Measurements from ENCODE around the gene DCUN1D1.

The DCUN1D1 gene

GRCh38 chr3:182948305-182948704 is 32.0 kb downstream of the DCUN1D1 start:
- DNase-seq (ENCODE audit: extremely low spot score), result no peak
- ChIA-PET POLR2A (no interaction called here), CTCF (no interaction called here)
- no peak for TF ChIP-seq LEF1 (IDR thresholded peaks at IDR 0.05; ENCODE audit: borderline replicate concordance)
- TF ChIP-seq FOXA1 (IDR thresholded peaks at IDR 0.05), result no peak
- no peak for TF ChIP-seq FOXK2 (IDR thresholded peaks at IDR 0.05)
- TF ChIP-seq ARNT (IDR thresholded peaks at IDR 0.05), result no peak
- no peak for TF ChIP-seq L3MBTL2 (conservative IDR thresholded peaks at IDR 0.05)
- no peak for TF ChIP-seq PKNOX1 (IDR thresholded peaks at IDR 0.05)
- TF ChIP-seq SP1 (IDR thresholded peaks at IDR 0.05), result no peak
- no peak for TF ChIP-seq BHLHE40 (IDR thresholded peaks at IDR 0.05; ENCODE audit: borderline replicate concordance)
- no peak for TF ChIP-seq TARDBP (IDR thresholded peaks at IDR 0.05)
- no peak for TF ChIP-seq NFRKB (IDR thresholded peaks at IDR 0.05)
- TF ChIP-seq SUZ12 (IDR thresholded peaks at IDR 0.05), result no peak
- no peak for TF ChIP-seq ZNF384 (IDR thresholded peaks at IDR 0.05)
- no peak for TF ChIP-seq FOXM1 (IDR thresholded peaks at IDR 0.05; ENCODE audit: borderline replicate concordance)
- no peak for TF ChIP-seq HDGF (IDR thresholded peaks at IDR 0.05; ENCODE audit: borderline replicate concordance)
- no peak for TF ChIP-seq ELF4 (IDR thresholded peaks at IDR 0.05)
- TF ChIP-seq CTBP1 (IDR thresholded peaks at IDR 0.05; ENCODE audit: borderline replicate concordance), result no peak

GRCh38 chr3:182947888-182948287 is 32.5 kb downstream of the DCUN1D1 start:
- CTCF ChIA-PET, result no interaction called here
- DNase-seq (ENCODE audit: extremely low spot score), result peak; percentile 7
- TF ChIP-seq ZNF384 (IDR thresholded peaks at IDR 0.05) (no peak), FOXA1 (IDR thresholded peaks at IDR 0.05) (no peak), BHLHE40 (IDR thresholded peaks at IDR 0.05; ENCODE audit: borderline replicate concordance) (no peak), TARDBP (IDR thresholded peaks at IDR 0.05) (no peak), SUZ12 (IDR thresholded peaks at IDR 0.05) (no peak), SP1 (IDR thresholded peaks at IDR 0.05) (no peak), PKNOX1 (IDR thresholded peaks at IDR 0.05) (no peak), FOXM1 (IDR thresholded peaks at IDR 0.05; ENCODE audit: borderline replicate concordance) (no peak), ARNT (IDR thresholded peaks at IDR 0.05) (no peak), L3MBTL2 (conservative IDR thresholded peaks at IDR 0.05) (no peak), LEF1 (IDR thresholded peaks at IDR 0.05; ENCODE audit: borderline replicate concordance) (no peak), NFRKB (IDR thresholded peaks at IDR 0.05) (no peak), HDGF (IDR thresholded peaks at IDR 0.05; ENCODE audit: borderline replicate concordance) (no peak), CTBP1 (IDR thresholded peaks at IDR 0.05; ENCODE audit: borderline replicate concordance) (no peak), ELF4 (IDR thresholded peaks at IDR 0.05) (no peak), FOXK2 (IDR thresholded peaks at IDR 0.05) (no peak)
- POLR2A ChIA-PET, result no interaction called here

- DNase-seq (ENCODE audit: extremely low spot score), result no peak
- ChIA-PET CTCF (no interaction called here), POLR2A (no interaction called here)
- TF ChIP-seq SUZ12 (IDR thresholded peaks at IDR 0.05) (no peak), ARNT (IDR thresholded peaks at IDR 0.05) (no peak), FOXM1 (IDR thresholded peaks at IDR 0.05; ENCODE audit: borderline replicate concordance) (no peak), CTBP1 (IDR thresholded peaks at IDR 0.05; ENCODE audit: borderline replicate concordance) (no peak)
Measured at GRCh38 chr3:182941719-182942118, 38.6 kb downstream of the DCUN1D1 start.

GRCh38 chr3:182940266-182940808 is 40.0 kb downstream of the DCUN1D1 start:
- POLR2A ChIA-PET, result no interaction called here
- CTCF ChIA-PET, result no interaction called here
- no peak for TF ChIP-seq FOXA1 (IDR thresholded peaks at IDR 0.05)
- TF ChIP-seq L3MBTL2 (conservative IDR thresholded peaks at IDR 0.05), result no peak
- no peak for TF ChIP-seq ZNF384 (IDR thresholded peaks at IDR 0.05)
- TF ChIP-seq TARDBP (IDR thresholded peaks at IDR 0.05), result no peak
- TF ChIP-seq CTBP1 (IDR thresholded peaks at IDR 0.05; ENCODE audit: borderline replicate concordance), result no peak
- TF ChIP-seq HDGF (IDR thresholded peaks at IDR 0.05; ENCODE audit: borderline replicate concordance), result no peak
- no peak for TF ChIP-seq PKNOX1 (IDR thresholded peaks at IDR 0.05)
- no peak for TF ChIP-seq LEF1 (IDR thresholded peaks at IDR 0.05; ENCODE audit: borderline replicate concordance)
- TF ChIP-seq ARNT (IDR thresholded peaks at IDR 0.05), result no peak
- no peak for TF ChIP-seq BHLHE40 (IDR thresholded peaks at IDR 0.05; ENCODE audit: borderline replicate concordance)
- TF ChIP-seq SP1 (IDR thresholded peaks at IDR 0.05), result no peak
- no peak for TF ChIP-seq ELF4 (IDR thresholded peaks at IDR 0.05)
- no peak for TF ChIP-seq NFRKB (IDR thresholded peaks at IDR 0.05)
- DNase-seq (ENCODE audit: extremely low spot score), result no peak

GRCh38 chr3:182937293-182938051 is 42.9 kb downstream of the DCUN1D1 start:
- TF ChIP-seq CTBP1 (IDR thresholded peaks at IDR 0.05; ENCODE audit: borderline replicate concordance) (no peak), SUZ12 (IDR thresholded peaks at IDR 0.05) (no peak), ELF4 (IDR thresholded peaks at IDR 0.05) (no peak)
- ChIA-PET POLR2A (no interaction called here), CTCF (no interaction called here)
- DNase-seq (ENCODE audit: extremely low spot score), result no peak

- ChIA-PET POLR2A (no interaction called here), CTCF (no interaction called here)
- DNase-seq (ENCODE audit: extremely low spot score), result no peak
- TF ChIP-seq PKNOX1 (IDR thresholded peaks at IDR 0.05) (no peak), L3MBTL2 (conservative IDR thresholded peaks at IDR 0.05) (no peak), HDGF (IDR thresholded peaks at IDR 0.05; ENCODE audit: borderline replicate concordance) (no peak), CTBP1 (IDR thresholded peaks at IDR 0.05; ENCODE audit: borderline replicate concordance) (no peak), SUZ12 (IDR thresholded peaks at IDR 0.05) (no peak), NFRKB (IDR thresholded peaks at IDR 0.05) (no peak), FOXM1 (IDR thresholded peaks at IDR 0.05; ENCODE audit: borderline replicate concordance) (no peak), BHLHE40 (IDR thresholded peaks at IDR 0.05; ENCODE audit: borderline replicate concordance) (no peak), FOXK2 (IDR thresholded peaks at IDR 0.05) (no peak), ZNF384 (IDR thresholded peaks at IDR 0.05) (no peak), TARDBP (IDR thresholded peaks at IDR 0.05) (no peak), FOXA1 (IDR thresholded peaks at IDR 0.05) (no peak), ELF4 (IDR thresholded peaks at IDR 0.05) (no peak), SP1 (IDR thresholded peaks at IDR 0.05) (no peak), ARNT (IDR thresholded peaks at IDR 0.05) (no peak), LEF1 (IDR thresholded peaks at IDR 0.05; ENCODE audit: borderline replicate concordance) (no peak)
Measured at GRCh38 chr3:182936918-182937285, 43.4 kb downstream of the DCUN1D1 start.
